HG03520 (cell line): ENCODE data around the gene COG5.

Experiments used
- ATAC-seq: cut with Tn5 transposase; IDR thresholded peaks from one replicate; pipeline ENCODE4 v1.9.1; 2021; ENCODE audit warnings: mild to moderate bottlenecking, moderate library complexity; ENCODE audit not compliant: unreplicated experiment

Gene COG5

GRCh38 chr7:107506674-107507339 lies 56.9 kb downstream of the COG5 start:
- ATAC-seq = no peak

GRCh38 chr7:107505997-107506673 lies 57.6 kb downstream of the COG5 start:
- no peak for ATAC-seq

GRCh38 chr7:107505362-107505761 lies 58.4 kb downstream of the COG5 start:
- ATAC-seq = no peak

- no peak for ATAC-seq
Measured at GRCh38 chr7:107503687-107504086, 60.0 kb downstream of the COG5 start.

- ATAC-seq = no peak
Measured at GRCh38 chr7:107502797-107503196, 60.9 kb downstream of the COG5 start.

GRCh38 chr7:107502154-107502553 lies 61.6 kb downstream of the COG5 start:
- ATAC-seq = no peak

GRCh38 chr7:107501593-107501992 lies 62.1 kb downstream of the COG5 start:
- ATAC-seq = no peak

GRCh38 chr7:107499731-107500130 lies 64.0 kb downstream of the COG5 start:
- ATAC-seq = no peak

- ATAC-seq = no peak
Measured at GRCh38 chr7:107495516-107495915, 68.2 kb downstream of the COG5 start.

- no peak for ATAC-seq
Measured at GRCh38 chr7:107494884-107495283, 68.8 kb downstream of the COG5 start.

GRCh38 chr7:107494315-107494751 lies 69.4 kb downstream of the COG5 start:
- ATAC-seq = no peak

GRCh38 chr7:107492875-107493274 lies 70.8 kb downstream of the COG5 start:
- ATAC-seq = no peak

GRCh38 chr7:107486041-107486440 lies 77.7 kb downstream of the COG5 start:
- no peak for ATAC-seq

- no peak for ATAC-seq
Measured at GRCh38 chr7:107482571-107482970, 81.1 kb downstream of the COG5 start.

- ATAC-seq = no peak
Measured at GRCh38 chr7:107480932-107481331, 82.8 kb downstream of the COG5 start.

GRCh38 chr7:107479303-107479702 lies 84.4 kb downstream of the COG5 start:
- no peak for ATAC-seq

- ATAC-seq = no peak
Measured at GRCh38 chr7:107474104-107474521, 89.6 kb downstream of the COG5 start.

GRCh38 chr7:107472116-107472515 lies 91.6 kb downstream of the COG5 start:
- ATAC-seq = no peak

GRCh38 chr7:107471292-107472070 lies 92.2 kb downstream of the COG5 start:
- no peak for ATAC-seq

GRCh38 chr7:107469929-107470328 lies 93.8 kb downstream of the COG5 start, which contains the start of gene GPR22:
Gene GPR22 (plus strand): TSS chr7:107470057. CDS start chr7:107474061, 4,004 bp downstream.
- no peak for ATAC-seq

- no peak for ATAC-seq
Measured at GRCh38 chr7:107468824-107469223, 94.9 kb downstream of the COG5 start.

- ATAC-seq = no peak
Measured at GRCh38 chr7:107467972-107468371, 95.7 kb downstream of the COG5 start.
